Mesenteric fat pad (tissue), 1 donor: ENCODE results near the gene TNFRSF18. TPM values are rescaled to one million over a fixed set of nuclear protein-coding genes. Genes with fewer than 3 reads are reported as not detected.

ENCODE experiments used
- DNase-seq: peaks from one replicate; pipeline ENCODE4 v3.0.0-alpha.2; 2020; ENCODE audit warnings: low spot score
- total RNA-seq: library from RNA; stranded (reverse); fragmentation: NEBNext Ultra II Directional; extraction: Animal tissue kit (Norgen Biotek cat#: 25700); gene quantifications from one replicate; pipeline ENCODE4 v1.2.1, GENCODE V29; 2021
- donor health status: DM: yes; HTN: yes; CAD: no.

The TNFRSF18 gene
- total RNA-seq, 1 donor from 2014 or later: 0.80 TPM

- no peak for DNase-seq
Measured at GRCh38 chr1:1240822-1241587, 34.6 kb upstream of the TNFRSF18 start.

GRCh38 chr1:1240348-1240732 is 33.9 kb upstream of the TNFRSF18 start:
- no peak for DNase-seq

GRCh38 chr1:1239614-1240347 is 33.4 kb upstream of the TNFRSF18 start:
- no peak for DNase-seq

GRCh38 chr1:1239227-1239613 is 32.8 kb upstream of the TNFRSF18 start:
- no peak for DNase-seq

GRCh38 chr1:1238702-1239178 is 32.3 kb upstream of the TNFRSF18 start:
- no peak for DNase-seq

- no peak for DNase-seq
Measured at GRCh38 chr1:1237874-1238701, 31.7 kb upstream of the TNFRSF18 start.

- DNase-seq: no peak
Measured at GRCh38 chr1:1236945-1237873, 30.8 kb upstream of the TNFRSF18 start.

- DNase-seq: no peak
Measured at GRCh38 chr1:1236176-1236763, 29.9 kb upstream of the TNFRSF18 start.

- no peak for DNase-seq
Measured at GRCh38 chr1:1235016-1235744, 28.8 kb upstream of the TNFRSF18 start.

- DNase-seq: no peak
Measured at GRCh38 chr1:1234180-1234808, 27.9 kb upstream of the TNFRSF18 start.

GRCh38 chr1:1233567-1233892 is 27.1 kb upstream of the TNFRSF18 start:
- DNase-seq: no peak

- DNase-seq: no peak
Measured at GRCh38 chr1:1232796-1233566, 26.6 kb upstream of the TNFRSF18 start.

- DNase-seq: no peak
Measured at GRCh38 chr1:1232208-1232795, 25.9 kb upstream of the TNFRSF18 start, which contains the start of gene B3GALT6. Gene B3GALT6 (plus strand): TSS chr1:1232237. CDS start chr1:1232279, 42 bp downstream.

- peak; percentile 99 for DNase-seq
Measured at GRCh38 chr1:1231400-1232207, 25.2 kb upstream of the TNFRSF18 start, which contains the start of gene SDF4. Gene SDF4 (minus strand): TSS chr1:1232001. CDS start chr1:1228772, 3,229 bp downstream.

- no peak for DNase-seq
Measured at GRCh38 chr1:1230656-1231399, 24.4 kb upstream of the TNFRSF18 start.

- no peak for DNase-seq
Measured at GRCh38 chr1:1229770-1230169, 23.4 kb upstream of the TNFRSF18 start.
